GM12878 (cell line): ENCODE results near the gene CACNA1A. TPM values are rescaled to one million over a fixed set of nuclear protein-coding genes. Genes with fewer than 3 reads are reported as not detected.

Experiments
- ATAC-seq: fragments of 200-7000 bp; cut with Tn5 transposase; 3 replicates; pipeline ENCODE4 v1.9.1; 2020; ENCODE audit warnings: mild to moderate bottlenecking, moderate library complexity
- BruUV-seq: library from RNA; stranded (reverse); fragments of 400-500 nt; replicated peaks from 2 replicates; lab custom pipeline; 2021; lab: Mats Ljungman, UMichigan
- CTCF ChIA-PET: fragments of 300-600 bp; sonication (Branson Sonifier 250); formaldehyde crosslinking; extraction: SDS; loops from one replicate; lab custom pipeline; 2021; ENCODE audit warnings: inconsistent platforms; lab: Yijun Ruan, JAX
- POLR2A ChIA-PET: fragments of 350-600 bp; formaldehyde crosslinking; extraction: SDS; loops from one replicate; lab custom pipeline; 2021; ENCODE audit warnings: inconsistent platforms; lab: Charles Lee
- RAD21 ChIA-PET: fragments of 300-600 bp; sonication (Branson Sonifier 250); formaldehyde crosslinking; loops from one replicate; lab custom pipeline; 2023; ENCODE audit warnings: antibody characterized with exemption; ENCODE audit not compliant: unreplicated experiment; lab: Charles Lee
- SMC1A ChIA-PET: fragments of 300-600 bp; sonication (Branson Sonifier 250); formaldehyde crosslinking; loops from one replicate; lab custom pipeline; 2023; ENCODE audit not compliant: unreplicated experiment, uncharacterized antibody; lab: Charles Lee
- DNase-seq: peaks from one replicate; pipeline ENCODE4 v3.0.0-alpha.2; 2011; ENCODE audit warnings: low read depth, low spot score
- FAIRE-seq: peaks from 3 replicates; lab custom pipeline; 2011; peaks lifted over from hg19 to GRCh38; lab: Jason Lieb, UNC
- H2AFZ ChIP-seq: 2 replicates; pipeline ENCODE4 v1.6.0; 2011; ENCODE audit warnings: low read depth, low read length, control low read depth; ENCODE audit not compliant: control insufficient read depth
- H3K27ac ChIP-seq: 2 replicates; pipeline ENCODE4 v1.5.1; 2011; ENCODE audit warnings: control low read depth; ENCODE audit not compliant: control insufficient read depth, insufficient read depth
- H3K27me3 ChIP-seq, 2 experiments: replicated peaks in 1 of 2; 2 replicates each; pipeline versions ENCODE4 v1.6.0 to v1.6.1; 2011; ENCODE audit warnings: low read length in 1 of 2; ENCODE audit not compliant: control insufficient read depth in 2 of 2, insufficient read depth in 2 of 2
- H3K36me3 ChIP-seq, 2 experiments: 2 replicates each; pipeline ENCODE4 v1.5.1; 2011; ENCODE audit warnings: low read length in 1 of 2; ENCODE audit not compliant: control insufficient read depth in 2 of 2, insufficient read depth in 2 of 2
- H3K4me1 ChIP-seq: 2 replicates; pipeline ENCODE4 v1.6.1; 2011; ENCODE audit warnings: mild to moderate bottlenecking, low read length, moderate library complexity, mixed read lengths; ENCODE audit not compliant: control insufficient read depth, insufficient read depth
- H3K4me2 ChIP-seq: 2 replicates; pipeline ENCODE4 v1.6.0; 2011; ENCODE audit warnings: control low read depth; ENCODE audit not compliant: control insufficient read depth, insufficient read depth
- H3K4me3 ChIP-seq: fragments of 200-600 bp; sonication (generic); 2 replicates; pipeline ENCODE4 v1.5.1; 2016
- H3K79me2 ChIP-seq: 2 replicates; pipeline ENCODE4 v1.6.0; 2011; ENCODE audit warnings: low read length; ENCODE audit not compliant: control insufficient read depth, insufficient read depth
- H3K9ac ChIP-seq: 2 replicates; pipeline ENCODE4 v1.8.0; 2011; ENCODE audit warnings: low read length, control low read depth, mixed read lengths; ENCODE audit not compliant: control insufficient read depth, insufficient read depth
- H3K9me3 ChIP-seq: replicated peaks from 3 replicates; pipeline ENCODE4 v1.5.1; 2011; ENCODE audit warnings: mild to moderate bottlenecking, low read length; ENCODE audit not compliant: control insufficient read depth, insufficient read depth
- H4K20me1 ChIP-seq: 2 replicates; pipeline ENCODE4 v1.6.0; 2011; ENCODE audit not compliant: control insufficient read depth, insufficient read depth
- CTCF ChIP-seq, 3 experiments: IDR thresholded peaks in 2 of 3; conservative IDR thresholded peaks in 1 of 3; 2 replicates each; pipeline ENCODE4 v1.5.1; 2011; ENCODE audit warnings: low read depth in 3 of 3, low read length in 3 of 3, mild to moderate bottlenecking in 3 of 3, control low read depth in 2 of 3, moderate library complexity in 2 of 3, inconsistent platforms in 1 of 3, mixed read lengths in 1 of 3; ENCODE audit not compliant: control insufficient read depth in 2 of 3, insufficient read depth in 1 of 3; ENCODE audit errors: extremely low read depth in 1 of 3
- IKZF2 ChIP-seq, 2 experiments: fragments of 450-650 bp; IDR thresholded peaks; 2 replicates each; pipeline ENCODE4 v1.6.1; 2017; ENCODE audit warnings: mild to moderate bottlenecking in 2 of 2, moderate library complexity in 2 of 2
- NKRF ChIP-seq: fragments of 450-650 bp; conservative IDR thresholded peaks from 2 replicates; pipeline ENCODE4 v1.6.1; 2017; ENCODE audit warnings: mild to moderate bottlenecking, moderate library complexity
- NR2F1 ChIP-seq: fragments of 450-650 bp; conservative IDR thresholded peaks from 2 replicates; pipeline ENCODE4 v1.6.1; 2017; ENCODE audit warnings: mild to moderate bottlenecking
- NRF1 ChIP-seq: conservative IDR thresholded peaks from 2 replicates; pipeline ENCODE4 v1.6.1; 2011; ENCODE audit warnings: mild to moderate bottlenecking, low read depth, low read length, improper control_type of control experiment
- POLR2A ChIP-seq: IDR thresholded peaks from 2 replicates; pipeline ENCODE4 v1.6.1; 2011; ENCODE audit warnings: low read depth, mild to moderate bottlenecking, low read length
- SMAD1 ChIP-seq: fragments of 450-650 bp; IDR thresholded peaks from 2 replicates; pipeline ENCODE4 v1.6.1; 2018; ENCODE audit warnings: mild to moderate bottlenecking, low read depth; ENCODE audit not compliant: partially characterized antibody
- SP1 ChIP-seq: IDR thresholded peaks from one replicate; pipeline ENCODE4 v1.6.1; 2011; ENCODE audit warnings: low read depth, low read length
- ZNF207 ChIP-seq: fragments of 450-650 bp; IDR thresholded peaks from 2 replicates; pipeline ENCODE4 v1.6.1; 2014; ENCODE audit warnings: antibody characterized with exemption, mild to moderate bottlenecking, borderline replicate concordance
- WGBS: methylation state at CpG from one replicate; pipeline ENCODE4 v1.1.6; 2016; ENCODE audit warnings: low lambda C conversion rate; ENCODE audit not compliant: insufficient replicate concordance, insufficient coverage; ENCODE audit errors: missing lambda C conversion rate; 5-methylcytosine and 5-hydroxymethylcytosine counted together
- in situ Hi-C: fragments of 300-500 bp; cut with MboI; formaldehyde crosslinking; loops from 9 replicates; pipeline ENCODE4 v1.14.3; 2018; ENCODE audit warnings: mixed read lengths
- intact Hi-C: fragments of 100-400 bp; cut with micrococcal nuclease; formaldehyde crosslinking; loops from one replicate; pipeline ENCODE4 v1.14.2; 2022; ENCODE audit not compliant: unreplicated experiment
- polyA plus RNA-seq, 11 experiments: library from polyadenylated mRNA; depleted of rRNA in 4 of 11; unstranded in 6 of 11; stranded (reverse) in 5 of 11; fragments of >200 nt; fragmentation: Nextera tagmentation in 4 of 11; fragmentation: Illumina TruSeq in 1 of 11; extraction: Ambion mirVana in 4 of 11; extraction: Trizol in 1 of 11; gene quantifications; 1 replicate in 1 of 11; 2 replicates in 10 of 11; pipeline versions ENCODE4 v1.2.1 to v1.2.3, GENCODE V29; 2011 to 2016; ENCODE audit warnings: inconsistent platforms in 2 of 11, missing spikeins in 2 of 11, low read depth in 1 of 11
- total RNA-seq, 4 experiments: library from RNA; depleted of rRNA in 3 of 4; stranded (reverse); fragments of >200 nt in 3 of 4; fragmentation: Illumina TruSeq in 1 of 4; extraction: Trizol in 1 of 4; gene quantifications; 2 replicates each; pipeline versions ENCODE4 v1.2.1 to v1.2.3, GENCODE V29; 2013 to 2021

Gene CACNA1A
- total and polyA plus RNA-seq, 10 of the 15 experiments (the other 5 are each of a cell fraction or from before 2014, with no cell fraction given): 1.1 to 4.4 (median 2.5) TPM

- in situ Hi-C loops: loop anchor here (10.0 to 25.0 kb wide), 2 partner anchors 854 to 1573 kb away; partner anchors contain the start of genes ACP5 and ZNF627
- Histone ChIP-seq H3K4me2 (no peak overlapping the region; the same call in 1 of the 2 replicates), H3K9ac (no peak overlapping the region), H3K27me3 (no peaks in the 10 kb centered on the region), H3K27ac (no peak overlapping the region), H3K9me3 (no peaks in the 10 kb centered on the region), H2AFZ (no peak overlapping the region), H3K36me3 (no peaks in the 10 kb centered on the region; a peak in 1 of 4 replicates), H3K79me2 (no peaks in the 10 kb centered on the region; the same call in 1 of the 2 replicates), H3K4me1 (peaks cover 60% of the 10 kb centered on the region), H4K20me1 (no peaks in the 10 kb centered on the region), H3K4me3 (no peak overlapping the region)
- 0 out of 4 replicates have a peak, but pooled peaks have one; percentile 27 to 35 for TF ChIP-seq IKZF2 (IDR thresholded peaks at IDR 0.05)
- no peak for TF ChIP-seq SMAD1
- ChIA-PET CTCF (no interaction called here), RAD21 (interaction anchor here (0.7 to 1.1 kb wide), 2 partner anchors 43 to 103 kb away, joined by 3 to 4 read pairs; partner anchors contain the start of gene NACC1), POLR2A (interaction anchor here (0.6 to 5.4 kb wide), 3 partner anchors 8 to 686 kb away, joined by 3 to 41 read pairs (median 4); partner anchors contain the start of gene NACC1), SMC1A (interaction anchor here (1.3 kb wide), 1 partner anchor 22 kb away, joined by 3 read pairs; no protein-coding TSS in a partner anchor)
- FAIRE-seq (no peak), ATAC-seq (no peak), DNase-seq (no peak)
- no TSS peak for BruUV-seq
- intact Hi-C loops: no loop called here
- 96% methylated on average over 1 of the region's 1 CpG for WGBS
Measured at GRCh38 chr19:13160557-13160956, 345.7 kb downstream of the CACNA1A start.

- Histone ChIP-seq H3K27ac (no peak overlapping the region), H3K36me3 (no peaks in the 10 kb centered on the region; a peak in 1 of 4 replicates), H2AFZ (no peak overlapping the region), H3K4me2 (no peak overlapping the region), H3K79me2 (peaks cover 1% of the 10 kb centered on the region; the same call in 1 of the 2 replicates), H3K9me3 (no peaks in the 10 kb centered on the region), H3K27me3 (no peaks in the 10 kb centered on the region), H3K4me1 (peaks cover 57% of the 10 kb centered on the region), H3K9ac (no peak overlapping the region), H3K4me3 (no peak overlapping the region), H4K20me1 (no peaks in the 10 kb centered on the region)
- TF ChIP-seq CTCF (IDR thresholded peaks at IDR 0.05 in 2 of 3, conservative IDR thresholded peaks at IDR 0.05 in 1 of 3; ENCODE audit: control insufficient read depth in 2 of 3, extremely low read depth in 1 of 3, insufficient read depth in 1 of 3, low read depth in 3 of 3, low read length in 3 of 3): no peak
- no peak for TF ChIP-seq NR2F1
- TF ChIP-seq POLR2A: no peak
- no peak for TF ChIP-seq NKRF
- TF ChIP-seq ZNF207: no peak
- TF ChIP-seq SP1: no peak
- no peak for TF ChIP-seq NRF1
- intact Hi-C loops: loop anchor here (5.0 to 10.0 kb wide), 3 partner anchors 33 to 845 kb away; partner anchors contain the start of gene RFX1
- SMC1A ChIA-PET: no interaction called here
- DNase-seq (no peak), ATAC-seq (no peak), FAIRE-seq (no peak)
- RAD21 ChIA-PET: interaction anchor here (1.1 kb wide), 1 partner anchor 42 kb away, joined by 4 read pairs; the partner anchor contains the start of gene NACC1
- 100% methylated on average over 3 of the region's 3 CpGs for WGBS
- in situ Hi-C loops: loop anchor here (10.0 to 25.0 kb wide), 4 partner anchors 685 to 1572 kb away; partner anchors contain the start of genes ACP5 and ZNF627
- BruUV-seq: no TSS peak
- CTCF ChIA-PET: no interaction called here
- POLR2A ChIA-PET: no interaction called here
Measured at GRCh38 chr19:13159713-13160112, 346.6 kb downstream of the CACNA1A start.
